Stimulated activated CD4-positive, alpha-beta T cell treated with anti-CD3 and anti-CD28 coated beads, Interleukin-15, amount 100 ng/mL, for 24 hours (primary cell): ENCODE measurements around the gene DHRS13.

Source experiments
- DNase-seq: peaks from one replicate; pipeline ENCODE4 v3.0.0-alpha.2; 2020

The DHRS13 gene

GRCh38 chr17:28856028-28856574 is 46.8 kb downstream of the DHRS13 start:
- DNase-seq = no peak

GRCh38 chr17:28855336-28855679 is 47.6 kb downstream of the DHRS13 start:
- no peak for DNase-seq

GRCh38 chr17:28854457-28855335 is 48.2 kb downstream of the DHRS13 start, which contains the start of gene ERAL1:
Gene ERAL1 (plus strand): TSS chr17:28855016. CDS start chr17:28855035, 19 bp downstream.
- DNase-seq = peak; percentile 90

- DNase-seq = no peak
Observed at GRCh38 chr17:28853295-28853694, 49.6 kb downstream of the DHRS13 start.

GRCh38 chr17:28849281-28849680 is 53.6 kb downstream of the DHRS13 start:
- peak; percentile 14 for DNase-seq

- peak; percentile 80 for DNase-seq
Observed at GRCh38 chr17:28848667-28849066, 54.2 kb downstream of the DHRS13 start.
